ENCODE results near the gene CD63.

Gene CD63

DNA sequence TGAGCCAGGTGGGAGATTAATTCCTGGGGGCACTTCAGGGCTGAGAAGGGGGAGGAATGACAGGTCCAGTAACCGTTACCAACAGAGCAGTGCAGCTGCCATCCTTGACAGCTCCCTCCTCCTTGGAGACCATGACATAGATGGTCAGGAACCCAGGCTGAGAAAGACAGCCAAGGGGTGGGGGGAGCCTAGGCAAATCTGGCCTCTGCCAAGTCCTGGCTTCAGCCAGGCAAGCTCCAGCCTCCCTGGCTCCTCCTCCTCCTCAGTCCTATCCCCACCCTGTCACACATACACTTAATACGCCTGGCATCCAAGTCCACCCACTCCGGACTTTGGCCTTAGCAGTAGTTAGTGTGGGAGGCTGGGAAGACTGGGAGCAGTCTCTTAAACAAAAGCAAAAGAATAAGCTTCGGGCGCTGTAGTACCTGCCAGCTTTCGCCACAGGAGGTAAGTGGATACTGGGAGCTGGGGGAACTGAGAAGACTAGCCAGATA is 8.7 kb downstream of the CD63 start, which contains the start of gene RDH5:
TSS of gene RDH5 (plus strand) at position 323 of the 494 bp plus-strand sequence. CDS start 792 bp downstream, outside the sequence.
- no peak for DNase-seq

DNA sequence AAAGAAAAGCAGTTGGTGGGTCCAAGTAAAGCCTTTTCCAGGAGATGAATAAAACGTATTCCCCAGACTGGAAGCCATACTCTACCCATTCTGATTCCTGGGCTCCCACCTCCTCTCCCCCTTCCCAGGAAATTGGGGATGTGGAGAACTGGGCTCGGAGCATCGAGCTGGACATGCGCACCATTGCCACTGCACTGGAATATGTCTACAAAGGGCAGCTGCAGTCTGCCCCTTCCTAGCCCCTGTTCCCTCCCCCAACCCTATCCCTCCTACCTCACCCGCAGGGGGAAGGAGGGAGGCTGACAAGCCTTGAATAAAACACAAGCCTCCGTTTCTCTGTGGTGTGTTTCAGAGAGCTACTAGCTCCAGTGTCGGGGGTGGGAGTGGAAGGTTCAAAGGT is 9.4 kb downstream of the CD63 start:
- DNase-seq: no peak

DNA sequence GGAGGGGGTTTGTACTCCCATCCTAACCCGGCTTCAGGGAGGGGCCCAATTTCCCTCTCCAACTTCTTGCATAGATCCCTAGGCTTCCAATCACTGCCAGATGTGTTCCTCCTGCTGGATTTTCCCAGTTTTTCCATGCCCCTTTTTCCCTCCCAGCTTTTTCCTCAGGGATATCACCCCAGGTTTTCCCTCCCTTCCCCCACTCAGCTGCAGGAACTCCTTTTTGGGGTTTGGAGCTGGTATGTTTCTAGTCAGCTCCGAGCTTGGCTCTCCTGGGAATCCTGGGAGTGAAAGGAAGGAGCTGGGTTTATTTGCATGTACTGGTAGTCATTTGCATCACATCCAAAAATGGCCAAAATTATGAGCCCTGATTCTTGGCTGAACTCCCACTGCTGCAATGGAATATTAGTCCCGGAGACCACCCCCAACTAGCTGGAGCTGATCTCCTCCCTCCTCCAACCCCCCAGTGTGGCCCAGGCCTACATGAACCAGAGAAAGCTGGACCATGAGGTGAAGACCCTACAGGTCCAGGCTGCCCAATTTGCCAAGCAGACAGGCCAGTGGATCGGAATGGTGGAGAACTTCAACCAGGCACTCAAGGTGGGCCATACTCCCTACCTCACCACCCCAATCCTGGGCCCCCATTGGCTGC is 10.1 kb downstream of the CD63 start:
- DNase-seq: no peak

DNA sequence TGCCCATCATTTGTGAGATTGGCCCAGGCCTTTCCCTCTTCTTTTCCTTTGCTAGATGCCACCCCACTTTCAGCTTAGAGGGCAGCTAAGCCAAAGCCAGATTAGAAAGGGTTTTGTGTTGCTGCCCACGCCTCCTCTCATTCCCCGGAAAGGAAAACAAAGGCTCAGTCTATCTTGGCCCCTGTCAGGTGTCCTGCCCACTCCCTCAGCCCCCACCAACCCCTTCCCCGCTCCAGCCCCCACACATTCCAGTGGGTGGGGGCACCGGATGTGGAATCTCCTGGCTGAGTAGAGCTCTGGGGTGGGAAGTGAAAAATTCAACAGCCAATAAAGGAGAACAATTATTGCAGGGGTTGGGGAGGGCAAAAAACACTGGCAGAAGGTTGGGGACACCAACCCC is 10.8 kb downstream of the CD63 start:
- DNase-seq: no peak

DNA sequence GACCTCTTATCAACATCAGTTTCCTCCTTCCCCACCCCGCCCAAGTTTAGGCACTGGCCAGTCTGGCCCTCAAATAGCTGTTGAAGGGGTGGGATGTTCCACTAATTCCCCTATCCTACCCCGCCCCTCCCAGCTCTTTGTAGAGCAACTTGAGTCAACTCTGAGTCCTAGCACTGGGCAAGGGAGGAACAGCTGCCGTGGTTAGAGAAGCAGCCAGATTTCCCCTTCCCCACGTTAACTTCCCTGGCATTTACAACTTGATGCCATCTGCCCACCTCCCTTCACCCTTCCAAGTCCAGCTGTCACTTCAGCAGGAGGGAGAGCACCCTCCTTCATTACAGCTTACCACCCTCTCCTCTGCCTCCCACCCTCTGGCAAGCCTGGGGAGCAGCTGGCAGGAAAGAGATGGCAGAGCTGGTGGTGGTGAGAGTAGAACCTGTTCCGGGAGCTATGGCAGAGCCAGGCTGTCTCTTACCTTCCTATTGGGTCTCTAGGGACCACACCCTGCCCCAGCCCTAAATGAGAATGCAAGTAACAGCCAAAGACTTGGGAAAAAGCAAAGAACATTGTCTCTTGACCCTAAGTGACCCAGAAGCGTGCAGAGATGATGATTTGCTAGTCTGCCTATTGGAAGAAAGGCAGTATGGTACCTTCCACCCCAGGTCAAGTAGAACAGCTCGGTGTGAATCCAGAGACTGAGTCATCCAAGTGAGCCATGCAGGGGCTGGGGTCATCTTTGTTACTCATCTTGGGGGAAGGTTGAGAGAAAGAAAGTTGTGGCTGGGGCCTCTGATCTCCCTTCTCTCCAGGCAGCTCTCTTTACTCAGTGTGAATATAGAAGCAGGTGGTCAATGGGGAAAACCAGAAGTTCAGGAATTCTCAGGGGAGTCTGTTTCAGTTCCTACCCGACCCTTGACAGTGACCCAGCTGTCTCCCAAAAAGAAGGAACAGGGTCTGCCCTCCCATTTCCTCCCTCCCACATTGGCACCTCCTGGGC is 11.5 kb downstream of the CD63 start:
- DNase-seq: no peak

DNA sequence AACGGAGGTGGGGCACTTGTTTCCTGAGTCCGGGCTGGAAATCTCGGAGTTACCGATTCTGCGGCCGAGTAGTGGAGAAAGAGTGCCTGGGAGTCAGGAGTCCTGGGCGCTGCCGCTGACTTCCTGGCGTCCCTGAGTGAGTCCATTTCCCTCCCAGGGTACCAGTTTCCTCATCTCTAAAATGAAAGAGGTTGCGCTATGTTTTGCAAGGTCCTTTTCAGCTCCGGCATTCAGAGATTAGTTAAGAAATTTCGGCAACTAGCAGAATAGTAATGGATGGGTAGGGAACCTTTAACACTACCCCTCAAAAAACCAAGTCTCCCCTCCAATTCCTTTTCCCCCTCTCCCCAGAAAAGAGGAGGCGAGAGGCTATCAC is 12.2 kb downstream of the CD63 start:
- DNase-seq: no peak

DNA sequence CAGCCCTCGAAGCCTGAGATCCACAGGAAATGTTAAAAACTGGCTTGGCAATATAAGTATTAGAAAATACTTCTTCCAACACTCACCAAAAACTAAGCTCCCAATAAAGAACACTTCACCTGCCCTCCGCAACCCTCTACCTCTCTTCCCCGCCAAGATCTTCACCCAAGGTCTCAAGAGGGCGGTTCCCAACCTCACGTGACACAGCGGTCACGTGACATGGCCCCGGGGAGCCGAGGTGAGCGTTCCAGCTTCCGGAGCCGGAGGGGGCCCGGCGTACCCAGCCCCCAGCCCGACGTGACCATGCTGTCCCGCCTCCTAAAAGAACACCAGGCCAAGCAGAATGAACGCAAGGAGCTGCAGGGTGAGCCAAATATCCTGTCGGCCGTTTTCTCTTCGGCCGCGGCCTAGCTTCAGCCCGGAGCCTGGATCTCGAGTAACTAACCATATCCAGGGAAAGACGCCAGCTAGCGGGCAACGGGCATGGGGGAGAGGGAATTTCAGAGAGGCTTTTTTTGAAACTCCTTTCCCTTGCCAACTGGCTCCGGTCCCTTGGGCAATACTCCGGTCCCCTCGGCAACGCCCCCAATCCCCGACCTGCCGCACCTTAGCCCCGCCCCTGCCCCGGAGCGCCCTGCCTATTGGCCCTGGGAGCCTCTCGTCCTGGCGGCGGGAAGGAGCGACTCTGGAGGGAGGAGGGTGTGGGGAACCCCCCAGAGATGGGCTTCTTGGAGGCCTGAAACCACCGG is 12.8 kb downstream of the CD63 start, which contains the start of gene BLOC1S1:
TSS of gene BLOC1S1 (plus strand) at position 214 of the 749 bp plus-strand sequence. CDS start at position 220, 6 bp downstream.
- peak; percentile 65 for DNase-seq

DNA sequence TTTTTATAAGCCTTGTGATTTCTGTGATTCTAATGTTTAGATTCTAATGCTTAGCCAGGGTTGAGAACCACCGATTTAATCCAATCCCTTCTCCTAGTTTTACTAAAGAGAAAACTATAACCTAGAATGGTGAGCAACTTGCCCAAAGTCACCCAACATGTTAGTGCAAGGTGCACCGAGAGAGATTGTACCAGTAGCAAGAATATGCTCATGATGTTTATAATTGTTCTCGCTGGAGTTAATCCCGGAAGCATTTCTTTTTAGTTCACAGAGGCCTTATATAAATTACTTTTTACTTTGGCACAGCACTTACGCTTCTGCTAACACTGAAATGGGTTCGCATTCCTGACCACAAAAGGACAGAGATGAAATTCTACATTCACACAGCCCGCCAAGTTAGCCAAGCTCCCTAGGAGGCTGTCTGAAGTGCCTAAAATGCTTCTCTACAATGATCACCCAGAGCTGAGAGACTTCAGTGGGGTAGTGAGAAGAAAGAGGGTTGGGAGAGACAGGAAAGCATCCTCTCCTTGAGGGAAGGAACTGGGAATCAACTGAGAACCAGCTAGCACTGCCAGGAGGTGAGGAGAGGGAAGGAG is 13.5 kb downstream of the CD63 start:
- DNase-seq: no peak

DNA sequence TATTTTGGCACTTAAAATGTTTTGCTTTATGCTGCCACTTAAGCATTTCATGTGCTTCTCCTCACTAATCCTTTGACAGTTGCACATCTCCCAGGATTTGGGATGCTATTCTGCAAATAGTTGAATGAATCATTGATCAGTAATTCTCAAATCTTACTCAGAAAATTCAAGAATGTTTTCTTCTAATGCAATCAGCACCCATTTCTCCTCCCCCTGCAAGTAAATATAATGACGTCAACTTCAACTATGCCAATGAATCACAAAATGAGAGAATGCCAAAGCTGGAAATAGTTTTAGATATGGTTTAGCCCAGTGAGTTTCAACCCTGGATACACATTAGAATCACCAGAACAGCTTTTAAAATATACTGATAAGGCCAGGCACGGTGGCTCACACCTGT is 15.1 kb downstream of the CD63 start:
- DNase-seq: no peak

DNA sequence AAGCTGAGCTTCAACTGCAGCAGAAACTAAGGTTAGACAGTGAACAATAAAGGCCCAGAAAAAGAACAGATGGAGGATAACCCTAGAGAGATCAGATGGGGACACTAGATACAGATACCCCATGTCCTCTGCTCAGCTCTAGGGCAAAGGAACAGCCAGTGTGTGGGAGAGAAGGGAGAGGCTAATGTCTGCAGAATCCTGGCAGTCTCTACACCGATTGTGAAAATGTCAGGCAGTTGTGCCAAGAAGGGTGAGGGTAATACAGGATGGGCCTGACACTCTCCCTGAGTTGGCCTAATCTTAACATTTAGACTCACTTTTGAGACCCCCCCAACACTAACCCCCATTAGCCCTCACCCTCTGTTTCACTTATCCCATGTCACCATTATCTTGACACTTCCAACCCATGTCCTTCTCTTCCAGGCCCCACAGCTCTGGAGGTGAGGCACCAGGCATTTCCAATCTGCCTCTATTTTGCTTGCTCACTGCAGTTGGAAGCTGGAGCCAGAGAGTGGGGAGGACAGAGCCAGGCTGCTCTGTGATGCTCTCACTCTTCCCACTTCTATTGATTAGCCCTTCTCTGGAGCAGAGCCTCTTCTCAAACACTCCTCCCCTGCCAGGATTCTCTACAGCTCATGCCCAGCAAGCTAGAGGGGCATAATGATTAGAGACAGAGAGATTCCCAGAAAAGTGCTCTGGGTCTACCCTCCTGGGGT is 16.0 kb downstream of the CD63 start:
- DNase-seq: no peak

DNA sequence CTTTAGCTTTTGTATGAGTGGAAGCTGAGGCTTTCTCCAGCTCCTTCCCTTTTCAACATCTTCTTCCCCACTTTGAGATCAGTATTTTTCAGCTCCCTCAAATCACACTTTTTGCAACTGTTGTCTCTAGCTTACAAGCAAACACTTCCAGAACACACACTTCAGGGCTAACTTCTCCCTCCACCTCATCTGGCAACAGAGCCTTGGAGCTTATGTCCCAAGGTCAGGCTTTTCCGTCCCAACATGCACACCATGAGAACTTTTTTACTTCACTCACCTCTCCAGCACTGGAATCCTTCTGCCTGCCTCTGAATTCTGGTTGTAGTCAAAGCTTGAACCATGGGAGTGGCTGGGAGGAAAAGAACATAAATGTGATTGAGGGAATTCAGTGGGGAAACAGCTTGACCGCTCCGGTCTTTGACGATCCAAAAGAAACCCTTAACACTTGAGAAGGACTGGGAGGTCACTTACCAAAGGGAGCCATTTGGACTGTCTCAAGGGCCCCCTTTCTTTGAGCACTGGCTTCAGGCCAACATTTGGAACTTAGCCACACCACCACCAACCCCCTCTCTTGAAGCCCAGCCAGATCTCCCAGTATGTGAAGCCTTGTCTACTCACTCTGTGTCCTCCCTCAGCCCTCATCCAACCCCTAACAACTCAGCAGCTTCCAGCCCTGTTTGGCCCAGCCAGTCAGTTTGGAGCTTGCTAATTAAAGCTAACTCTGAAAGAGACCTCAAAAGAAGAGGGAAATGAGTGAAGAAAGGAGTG is 16.8 kb downstream of the CD63 start:
- no peak for DNase-seq

DNA sequence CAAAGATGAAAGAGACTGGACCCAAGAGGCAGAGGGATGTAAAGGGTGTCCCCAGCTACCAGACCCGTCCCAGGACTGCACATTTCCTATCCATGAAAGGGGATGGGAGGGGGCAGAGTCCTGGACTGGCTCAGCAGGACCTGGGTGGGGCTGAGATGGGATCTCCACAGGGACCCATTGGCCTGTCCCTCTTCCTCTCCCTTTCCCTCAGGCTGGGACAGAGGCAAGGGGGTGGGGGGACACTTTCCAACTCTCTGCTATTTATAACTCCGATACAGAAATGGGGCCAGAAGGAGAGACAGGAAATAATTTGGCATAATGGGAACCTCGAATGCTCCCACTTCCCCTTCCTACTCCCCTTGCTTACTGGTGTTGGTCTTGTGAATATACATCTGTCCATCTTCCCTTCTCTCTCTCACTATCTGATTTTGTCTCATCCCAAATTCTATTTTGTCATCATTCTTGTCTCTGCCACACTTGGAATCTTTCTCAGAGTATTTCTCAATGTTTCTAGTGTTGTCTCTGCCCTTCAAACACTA is 20.0 kb downstream of the CD63 start:
- DNase-seq: no peak

DNA sequence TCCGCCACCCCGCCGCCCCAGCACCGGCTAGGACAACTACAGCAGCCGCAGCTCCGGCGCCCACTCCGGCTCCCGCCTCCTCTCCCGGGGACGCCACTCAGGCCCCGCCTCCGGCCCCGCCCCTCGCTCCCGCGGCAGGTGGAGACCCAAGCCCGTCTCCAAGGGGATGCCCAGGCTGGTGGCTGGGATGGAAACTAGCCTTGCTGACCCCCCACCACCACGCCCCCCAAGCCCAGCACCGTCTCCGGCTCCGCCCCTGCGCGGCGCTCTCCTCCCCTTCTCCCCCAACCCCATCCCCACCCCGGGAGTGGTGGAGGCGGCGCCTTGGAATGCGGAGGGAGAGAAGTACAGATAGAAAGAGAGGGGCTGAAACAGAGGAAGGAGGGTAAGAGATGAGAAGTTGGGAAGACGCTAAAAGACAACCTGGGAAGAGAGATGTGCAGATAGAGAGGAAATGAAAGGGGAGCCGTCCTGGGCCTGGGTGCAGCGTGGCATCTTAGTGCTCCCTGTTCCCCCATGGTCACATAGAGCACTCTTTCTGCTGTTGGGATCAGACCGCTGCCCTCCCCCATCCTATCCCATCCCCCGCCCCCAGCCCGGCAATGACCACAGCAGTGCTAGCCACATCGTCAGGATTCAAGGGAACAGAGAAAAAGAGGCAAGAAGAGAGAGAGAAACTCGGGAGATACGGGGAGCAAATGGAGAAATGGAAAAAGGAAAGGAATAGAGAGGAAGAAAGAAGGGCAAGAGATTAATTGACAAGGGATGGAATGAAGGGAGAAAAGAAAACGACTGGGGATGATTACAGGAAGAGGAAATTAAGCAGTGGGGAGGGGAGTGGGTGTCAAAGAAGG is 20.7 kb downstream of the CD63 start, which contains the start of gene ITGA7:
TSS of gene ITGA7 (minus strand) at position 64 of the 854 bp plus-strand sequence. CDS start 222 bp downstream, outside the sequence.
- no peak for DNase-seq

DNA sequence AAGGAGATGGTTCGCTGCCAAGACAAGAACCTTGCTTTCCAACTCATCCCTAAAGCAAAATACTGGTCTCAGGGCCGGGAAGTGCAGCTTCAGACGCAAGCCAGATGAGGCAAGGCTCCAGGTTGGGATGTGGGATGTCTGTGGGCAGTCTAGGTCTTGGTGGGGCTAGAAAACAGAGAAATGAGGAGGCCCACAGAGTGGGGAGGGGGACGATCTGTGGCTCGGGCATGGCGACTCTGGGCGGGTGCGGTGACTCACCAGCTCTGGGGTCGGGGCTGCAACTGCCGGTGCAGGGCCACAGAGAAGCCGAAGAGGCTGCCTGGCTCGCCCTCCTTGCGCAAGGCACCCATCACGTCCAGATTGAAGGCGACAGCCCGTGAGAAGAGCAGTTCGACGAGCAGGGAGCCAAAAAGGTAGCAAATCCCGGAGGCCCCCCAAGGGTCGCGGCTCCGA is 21.6 kb downstream of the CD63 start:
- DNase-seq: no peak

DNA sequence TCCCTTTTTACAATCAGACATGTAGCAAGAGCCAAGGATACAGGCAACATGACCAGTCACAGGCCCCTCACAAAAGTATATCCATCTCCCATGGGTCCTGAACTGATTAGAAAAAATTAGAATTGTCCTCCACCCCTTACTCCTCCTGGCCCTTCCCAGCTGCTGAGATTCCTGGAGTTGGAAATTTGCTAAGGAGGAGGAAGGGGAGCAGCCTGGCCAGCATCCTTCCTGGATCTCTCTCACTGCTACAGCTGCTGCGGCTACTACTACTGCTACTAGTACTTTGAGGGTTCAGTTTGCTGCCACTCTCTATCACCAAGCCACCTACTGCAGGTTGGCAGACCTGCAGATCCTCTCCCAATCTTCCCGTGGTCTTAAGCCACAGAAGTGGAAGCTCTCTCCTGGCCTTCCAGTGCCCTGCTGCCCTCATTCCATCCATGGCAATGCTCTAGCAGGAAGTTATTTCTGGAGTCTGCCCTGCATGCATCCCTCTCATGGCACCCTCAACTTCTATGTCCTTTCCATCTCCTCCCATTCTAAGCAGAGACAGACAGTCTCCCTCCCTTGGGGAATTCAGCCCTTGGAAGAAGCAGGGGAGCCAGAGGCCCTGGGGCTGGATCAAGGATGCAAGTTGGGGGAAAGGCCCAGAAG is 22.1 kb downstream of the CD63 start:
- no peak for DNase-seq

DNA sequence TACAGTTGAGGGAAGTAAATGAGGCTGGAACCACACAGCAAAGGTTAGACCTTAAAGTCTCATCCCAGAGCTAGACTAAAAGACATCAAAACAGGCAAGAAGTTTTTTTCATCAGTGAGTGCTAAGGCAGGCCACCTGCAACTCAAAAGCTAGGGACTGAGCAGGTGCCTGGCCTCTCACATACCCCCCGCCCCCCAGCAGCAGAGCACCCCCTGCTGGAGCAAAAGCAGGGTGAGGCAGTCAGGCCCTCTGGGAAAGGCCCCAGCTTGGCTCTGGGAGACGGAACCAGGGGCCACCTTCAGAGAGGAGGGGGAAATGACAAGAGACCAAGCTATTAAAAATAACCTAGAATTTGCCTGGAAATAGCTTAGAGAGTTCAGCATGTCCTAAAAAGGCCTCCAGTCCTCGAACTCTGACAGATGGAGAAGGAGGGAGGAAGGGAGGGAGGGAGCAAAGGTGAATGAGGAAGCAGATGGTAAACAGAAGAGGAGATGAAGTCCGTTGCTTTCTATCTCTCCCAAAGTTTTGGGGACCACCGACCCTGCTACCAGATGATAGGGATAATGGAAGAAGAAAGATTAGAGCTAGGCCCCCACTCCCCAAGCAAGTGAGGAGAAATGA is 22.9 kb downstream of the CD63 start:
- DNase-seq: no peak

DNA sequence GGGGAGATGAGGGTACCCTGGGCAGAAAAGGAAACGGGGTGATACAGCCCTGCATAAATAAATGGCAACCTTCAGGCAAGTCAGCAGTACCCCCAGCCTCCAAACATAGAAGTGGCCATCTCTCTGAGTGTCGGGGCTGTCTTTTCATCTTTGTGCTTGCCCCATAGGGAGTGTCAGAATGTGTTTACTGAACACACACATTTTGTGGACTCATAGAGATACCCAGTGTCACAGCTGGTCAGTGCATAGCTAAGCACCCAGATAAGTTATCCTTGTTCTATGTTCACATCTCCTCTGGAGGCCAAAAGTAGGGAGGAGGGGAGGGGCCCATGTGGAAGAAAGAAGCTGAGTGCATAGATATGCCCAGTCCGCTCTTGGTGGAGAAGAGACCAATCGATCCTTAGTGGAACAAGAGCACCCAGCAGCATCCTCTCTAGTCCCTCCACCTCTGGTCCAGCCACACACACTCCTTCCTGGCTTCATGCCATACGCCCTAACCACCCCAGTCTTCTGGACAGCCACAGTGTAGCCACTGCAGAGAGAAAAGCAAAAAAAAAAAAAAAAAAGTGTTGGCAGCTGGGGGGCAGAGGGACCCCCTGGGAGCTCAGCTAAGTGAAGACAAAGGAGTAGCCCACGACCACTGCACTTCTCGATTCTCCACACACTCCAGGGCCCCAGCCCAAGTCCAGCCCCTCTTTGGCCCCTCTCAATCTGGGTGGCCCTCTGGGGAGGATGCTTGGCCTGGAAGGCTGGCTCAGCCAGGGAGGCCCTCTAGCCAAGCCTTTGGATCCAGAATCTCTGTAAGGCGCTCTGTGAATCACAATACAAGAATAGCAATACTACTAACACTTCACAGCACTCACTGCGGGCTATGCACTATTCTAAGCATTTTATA is 23.7 kb downstream of the CD63 start:
- no peak for DNase-seq
